IMR-90 (cell line): ENCODE results near the gene PCGF5. TPM values are rescaled to one million over a fixed set of nuclear protein-coding genes. Genes with fewer than 3 reads are reported as not detected.

Experiments
- ATAC-seq: fragments of 200-7000 bp; cut with Tn5 transposase; 2 replicates; pipeline ENCODE4 v1.9.1; 2020; ENCODE audit warnings: low read depth, mild to moderate bottlenecking, moderate library complexity
- BruUV-seq: library from RNA; stranded (reverse); fragments of 400-500 nt; replicated peaks from 2 replicates; lab custom pipeline; 2021; lab: Mats Ljungman, UMichigan
- CTCF ChIA-PET: fragments of 300-600 bp; formaldehyde crosslinking; extraction: SDS; loops from one replicate; lab custom pipeline; 2021; ENCODE audit warnings: antibody characterized with exemption; lab: Yijun Ruan, JAX
- POLR2A ChIA-PET: fragments of 300-600 bp; sonication (Branson Sonifier 250); formaldehyde crosslinking; loops from one replicate; lab custom pipeline; 2022; ENCODE audit warnings: antibody characterized with exemption; ENCODE audit not compliant: unreplicated experiment; lab: Charles Lee
- DNase-seq: peaks from one replicate; pipeline ENCODE4 v3.0.0; 2013
- H2AFZ ChIP-seq: replicated peaks from 2 replicates; pipeline ENCODE3; 2013; ENCODE audit warnings: low read length, mild to moderate bottlenecking; ENCODE audit not compliant: poor library complexity
- H2AK5ac ChIP-seq: 2 replicates; pipeline ENCODE4 v1.6.1; 2013; ENCODE audit warnings: low read depth, low read length, inconsistent platforms
- H2AK9ac ChIP-seq: replicated peaks from 2 replicates; pipeline ENCODE3; 2013; ENCODE audit warnings: mild to moderate bottlenecking, low read depth, low read length, moderate library complexity; ENCODE audit not compliant: poor library complexity
- H2BK120ac ChIP-seq: 2 replicates; pipeline ENCODE4 v1.6.1; 2013; ENCODE audit warnings: low read depth, low read length, inconsistent platforms
- H2BK15ac ChIP-seq: 3 replicates; pipeline ENCODE4 v1.6.1; 2013; ENCODE audit warnings: low read depth, low read length, inconsistent platforms
- H2BK20ac ChIP-seq: 2 replicates; pipeline ENCODE4 v1.6.1; 2013; ENCODE audit warnings: low read depth, mild to moderate bottlenecking, inconsistent platforms, low read length, moderate library complexity
- H2BK5ac ChIP-seq: 2 replicates; pipeline ENCODE4 v1.6.1; 2013; ENCODE audit warnings: mild to moderate bottlenecking, low read depth, low read length, inconsistent platforms; ENCODE audit not compliant: poor library complexity, severe bottlenecking
- H3K14ac ChIP-seq: replicated peaks from 2 replicates; pipeline ENCODE4 v1.6.1; 2013; ENCODE audit warnings: low read depth, low read length, inconsistent platforms
- H3K18ac ChIP-seq: 2 replicates; pipeline ENCODE4 v1.6.1; 2013; ENCODE audit warnings: low read depth, low read length, control low read depth
- H3K23ac ChIP-seq: 2 replicates; pipeline ENCODE4 v1.6.1; 2013; ENCODE audit warnings: low read depth, low read length, inconsistent platforms
- H3K27ac ChIP-seq: 2 replicates; pipeline ENCODE4 v1.5.1; 2013; ENCODE audit warnings: mild to moderate bottlenecking, control low read depth, low read length; ENCODE audit not compliant: insufficient read depth
- H3K27me3 ChIP-seq: 2 replicates; pipeline ENCODE4 v1.6.1; 2013; ENCODE audit warnings: low read length; ENCODE audit not compliant: control insufficient read depth, insufficient read depth
- H3K36me3 ChIP-seq: 2 replicates; pipeline ENCODE4 v1.6.1; 2013; ENCODE audit warnings: low read length, mixed read lengths; ENCODE audit not compliant: control insufficient read depth, insufficient read depth
- H3K4ac ChIP-seq: 2 replicates; pipeline ENCODE4 v1.6.1; 2013; ENCODE audit warnings: low read depth, low read length, inconsistent platforms
- H3K4me1 ChIP-seq: 2 replicates; pipeline ENCODE4 v1.6.1; 2013; ENCODE audit warnings: low read length, mixed read lengths; ENCODE audit not compliant: control insufficient read depth, insufficient read depth
- H3K4me2 ChIP-seq: 2 replicates; pipeline ENCODE4 v1.6.1; 2013; ENCODE audit warnings: low read depth, mild to moderate bottlenecking, control low read depth, low read length, moderate library complexity
- H3K4me3 ChIP-seq: 2 replicates; pipeline ENCODE4 v1.5.1; 2013; ENCODE audit warnings: low read depth, mild to moderate bottlenecking, control low read depth, low read length, moderate library complexity; ENCODE audit not compliant: insufficient read depth
- H3K56ac ChIP-seq: 2 replicates; pipeline ENCODE4 v1.6.1; 2013; ENCODE audit warnings: low read length, inconsistent platforms; ENCODE audit not compliant: insufficient read depth; ENCODE audit errors: extremely low read depth
- H3K79me1 ChIP-seq, 2 experiments: 2 replicates each; pipeline ENCODE4 v1.6.1; 2013; ENCODE audit warnings: low read length in 2 of 2, inconsistent platforms in 1 of 2, low read depth in 1 of 2
- H3K9ac ChIP-seq: 2 replicates; pipeline ENCODE4 v1.6.1; 2013; ENCODE audit warnings: low read depth, low read length, control low read depth
- H3K9me1 ChIP-seq: 2 replicates; pipeline ENCODE4 v1.6.1; 2013; ENCODE audit warnings: low read length, inconsistent platforms; ENCODE audit not compliant: insufficient read depth
- H3K9me3 ChIP-seq: 2 replicates; pipeline ENCODE4 v1.6.1; 2013; ENCODE audit warnings: low read length; ENCODE audit not compliant: control insufficient read depth, insufficient read depth
- H4K20me1 ChIP-seq: 2 replicates; pipeline ENCODE4 v1.6.1; 2013; ENCODE audit warnings: low read length, inconsistent platforms; ENCODE audit not compliant: insufficient read depth
- H4K5ac ChIP-seq: 2 replicates; pipeline ENCODE4 v1.6.1; 2013; ENCODE audit warnings: mild to moderate bottlenecking, low read depth, low read length, control low read depth
- H4K8ac ChIP-seq, 2 experiments: 2 replicates each; pipeline ENCODE4 v1.6.1; 2013; ENCODE audit warnings: low read depth in 2 of 2, low read length in 2 of 2, control low read depth in 1 of 2, inconsistent platforms in 1 of 2
- H4K91ac ChIP-seq: 2 replicates; pipeline ENCODE4 v1.6.1; 2013; ENCODE audit warnings: low read depth, low read length, inconsistent platforms; ENCODE audit not compliant: insufficient read depth
- BHLHE40 ChIP-seq: fragments of 150-350 bp; IDR thresholded peaks from 2 replicates; pipeline ENCODE4 v1.6.1; 2016; ENCODE audit warnings: mild to moderate bottlenecking, low read depth, low read length
- CEBPB ChIP-seq: IDR thresholded peaks from 2 replicates; pipeline ENCODE4 v1.6.1; 2012; ENCODE audit warnings: low read depth, low read length, improper control_type of control experiment
- CHD1 ChIP-seq: IDR thresholded peaks from 2 replicates; pipeline ENCODE4 v1.6.1; 2012; ENCODE audit warnings: low read depth, low read length, improper control_type of control experiment
- FOS ChIP-seq: fragments of 150-350 bp; IDR thresholded peaks from 2 replicates; pipeline ENCODE4 v1.6.1; 2016; ENCODE audit warnings: low read depth, low read length
- MAFK ChIP-seq: IDR thresholded peaks from 2 replicates; pipeline ENCODE4 v1.6.1; 2012; ENCODE audit warnings: low read depth, low read length, improper control_type of control experiment
- MAZ ChIP-seq: IDR thresholded peaks from 2 replicates; pipeline ENCODE4 v1.6.1; 2012; ENCODE audit warnings: low read depth, mild to moderate bottlenecking, low read length, improper control_type of control experiment, moderate library complexity, borderline replicate concordance
- MXI1 ChIP-seq: IDR thresholded peaks from 2 replicates; pipeline ENCODE4 v1.6.1; 2012; ENCODE audit warnings: low read depth, mild to moderate bottlenecking, low read length, moderate library complexity, borderline replicate concordance
- NFE2L2 ChIP-seq: fragments of 150-350 bp; IDR thresholded peaks from 2 replicates; pipeline ENCODE4 v1.6.1; 2016; ENCODE audit warnings: low read depth, mild to moderate bottlenecking, low read length
- POLR2A ChIP-seq: IDR thresholded peaks from 2 replicates; pipeline ENCODE4 v1.6.1; 2012; ENCODE audit warnings: mild to moderate bottlenecking, low read depth, low read length
- RAD21 ChIP-seq: IDR thresholded peaks from 2 replicates; pipeline ENCODE4 v1.6.1; 2012; ENCODE audit warnings: low read length, improper control_type of control experiment
- RCOR1 ChIP-seq: IDR thresholded peaks from 2 replicates; pipeline ENCODE4 v1.6.1; 2012; ENCODE audit warnings: mild to moderate bottlenecking, low read length, improper control_type of control experiment; ENCODE audit not compliant: insufficient replicate concordance
- RFX5 ChIP-seq: IDR thresholded peaks from 2 replicates; pipeline ENCODE4 v1.8.0; 2012; ENCODE audit warnings: low read depth, mild to moderate bottlenecking, low read length, moderate library complexity
- SMC3 ChIP-seq: fragments of 150-350 bp; IDR thresholded peaks from 2 replicates; pipeline ENCODE4 v1.6.1; 2016; ENCODE audit warnings: low read depth, mild to moderate bottlenecking, antibody characterized with exemption, low read length, moderate library complexity
- USF2 ChIP-seq: fragments of 150-350 bp; IDR thresholded peaks from 2 replicates; pipeline ENCODE4 v1.6.1; 2017; ENCODE audit warnings: mild to moderate bottlenecking, antibody characterized with exemption, low read length, low read depth
- WGBS, 2 experiments: methylation state at CpG; one replicate each; pipeline versions ENCODE4 v1.1.5 to v1.1.7; 2013; ENCODE audit warnings: missing lambda C conversion rate in 2 of 2; ENCODE audit not compliant: insufficient read length in 1 of 2; ENCODE audit errors: extremely low coverage in 2 of 2; 5-methylcytosine and 5-hydroxymethylcytosine counted together
- dilution Hi-C: fragments of 300-500 bp; cut with HindIII; formaldehyde crosslinking; loops from one replicate; pipeline ENCODE4 v1.14.3; 2018; ENCODE audit warnings: low sequenced_read_pairs; ENCODE audit not compliant: unreplicated experiment
- in situ Hi-C: fragments of 300-500 bp; cut with MboI; formaldehyde crosslinking; loops from 3 replicates; pipeline ENCODE4 v1.14.3; 2019; ENCODE audit warnings: low sequenced_read_pairs, inconsistent platforms, mixed read lengths
- intact Hi-C: fragments of 100-400 bp; cut with micrococcal nuclease; formaldehyde crosslinking; loops from 2 replicates; pipeline ENCODE4 v1.10.0; 2022
- polyA plus RNA-seq, 3 experiments: library from polyadenylated mRNA; depleted of rRNA; stranded (reverse); fragments of >200 nt; gene quantifications; 2 replicates each; pipeline ENCODE4 v1.2.3, GENCODE V29; 2012; ENCODE audit warnings: low replicate concordance in 1 of 3
- total RNA-seq: library from RNA; depleted of rRNA; stranded (reverse); fragments of >200 nt; gene quantifications from 2 replicates; pipeline ENCODE4 v1.2.3, GENCODE V29; 2012
- TF ChIP-seq, protein P1 (sequence below): fragments of 150-350 bp; IDR thresholded peaks from 2 replicates; pipeline ENCODE4 v1.6.1; 2016; ENCODE audit warnings: low read depth, mild to moderate bottlenecking, low read length, moderate library complexity, borderline replicate concordance
- TF ChIP-seq, protein P2 (sequence below): conservative IDR thresholded peaks from 2 replicates; pipeline ENCODE4 v1.5.1; 2012; ENCODE audit warnings: mild to moderate bottlenecking, low read depth, low read length, improper control_type of control experiment

The PCGF5 gene
- total and polyA plus RNA-seq, 2 of the 4 experiments (the other 2 are of a cell fraction) = 9.0 to 18.1 TPM

GRCh38 chr10:91227576-91227975, 7.1 kb downstream of the PCGF5 start:
- WGBS, 2 experiments = 83% methylated on average over 1 of the region's 1 CpG; no CpG with 5 or more reads in 1 of the 2 experiments
- no peaks in the 10 kb centered on the region for H3K9me3 ChIP-seq
- no peaks in the 10 kb centered on the region for H4K20me1 ChIP-seq
- H3K27me3 ChIP-seq = no peaks in the 10 kb centered on the region
- no peak overlapping the region for H2AFZ ChIP-seq
- H3K14ac ChIP-seq = no peak overlapping the region
- intact Hi-C loops = no loop called here
- peaks cover 27 to 39% of the 10 kb centered on the region in 2 experiments for H3K79me1 ChIP-seq
- no peak overlapping the region for H2BK5ac ChIP-seq
- no peak overlapping the region for H3K4me2 ChIP-seq
- no peak overlapping the region for H2AK5ac ChIP-seq
- no peak overlapping the region for H3K56ac ChIP-seq
- no peak overlapping the region for H3K23ac ChIP-seq
- no peak overlapping the region for H2BK20ac ChIP-seq
- no TSS peak for BruUV-seq
- no peak overlapping the region for H3K4ac ChIP-seq
- TF ChIP-seq MXI1 (no peak), BHLHE40 (no peak), MAFK (no peak), CEBPB (no peak), CHD1 (no peak), RCOR1 (no peak), MAZ (no peak), RFX5 (no peak), POLR2A (no peak), RAD21 (no peak), NFE2L2 (no peak), USF2 (no peak), SMC3 (no peak), FOS (no peak)
- TF ChIP-seq, protein P1, sequence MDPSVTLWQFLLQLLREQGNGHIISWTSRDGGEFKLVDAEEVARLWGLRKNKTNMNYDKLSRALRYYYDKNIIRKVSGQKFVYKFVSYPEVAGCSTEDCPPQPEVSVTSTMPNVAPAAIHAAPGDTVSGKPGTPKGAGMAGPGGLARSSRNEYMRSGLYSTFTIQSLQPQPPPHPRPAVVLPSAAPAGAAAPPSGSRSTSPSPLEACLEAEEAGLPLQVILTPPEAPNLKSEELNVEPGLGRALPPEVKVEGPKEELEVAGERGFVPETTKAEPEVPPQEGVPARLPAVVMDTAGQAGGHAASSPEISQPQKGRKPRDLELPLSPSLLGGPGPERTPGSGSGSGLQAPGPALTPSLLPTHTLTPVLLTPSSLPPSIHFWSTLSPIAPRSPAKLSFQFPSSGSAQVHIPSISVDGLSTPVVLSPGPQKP = no peak
- TF ChIP-seq, protein P2, sequence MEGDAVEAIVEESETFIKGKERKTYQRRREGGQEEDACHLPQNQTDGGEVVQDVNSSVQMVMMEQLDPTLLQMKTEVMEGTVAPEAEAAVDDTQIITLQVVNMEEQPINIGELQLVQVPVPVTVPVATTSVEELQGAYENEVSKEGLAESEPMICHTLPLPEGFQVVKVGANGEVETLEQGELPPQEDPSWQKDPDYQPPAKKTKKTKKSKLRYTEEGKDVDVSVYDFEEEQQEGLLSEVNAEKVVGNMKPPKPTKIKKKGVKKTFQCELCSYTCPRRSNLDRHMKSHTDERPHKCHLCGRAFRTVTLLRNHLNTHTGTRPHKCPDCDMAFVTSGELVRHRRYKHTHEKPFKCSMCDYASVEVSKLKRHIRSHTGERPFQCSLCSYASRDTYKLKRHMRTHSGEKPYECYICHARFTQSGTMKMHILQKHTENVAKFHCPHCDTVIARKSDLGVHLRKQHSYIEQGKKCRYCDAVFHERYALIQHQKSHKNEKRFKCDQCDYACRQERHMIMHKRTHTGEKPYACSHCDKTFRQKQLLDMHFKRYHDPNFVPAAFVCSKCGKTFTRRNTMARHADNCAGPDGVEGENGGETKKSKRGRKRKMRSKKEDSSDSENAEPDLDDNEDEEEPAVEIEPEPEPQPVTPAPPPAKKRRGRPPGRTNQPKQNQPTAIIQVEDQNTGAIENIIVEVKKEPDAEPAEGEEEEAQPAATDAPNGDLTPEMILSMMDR = no peak
- no peak for ATAC-seq
- H2AK9ac ChIP-seq = no peak overlapping the region
- peaks cover 4% of the 10 kb centered on the region; the same call in 1 of the 2 replicates for H3K36me3 ChIP-seq
- H2BK15ac ChIP-seq = no peak overlapping the region
- no peak overlapping the region for H3K18ac ChIP-seq
- no peak overlapping the region for H4K5ac ChIP-seq
- no peaks in the 10 kb centered on the region for H3K4me1 ChIP-seq
- no peak overlapping the region for H4K8ac ChIP-seq
- no peak overlapping the region for H3K27ac ChIP-seq
- dilution Hi-C loops = no loop called here
- H4K91ac ChIP-seq = no peak overlapping the region
- H3K9me1 ChIP-seq = 0 out of 2 replicates have a peak, but pooled peaks cover 4% of the 10 kb centered on the region
- in situ Hi-C loops = no loop called here
- no peak overlapping the region for H3K4me3 ChIP-seq
- POLR2A ChIA-PET = no interaction called here
- CTCF ChIA-PET = interaction anchor here (0.6 kb wide), 1 partner anchor 11 kb away, joined by 7 read pairs; no protein-coding TSS in a partner anchor
- no peak overlapping the region for H2BK120ac ChIP-seq
- H3K9ac ChIP-seq = no peak overlapping the region
- DNase-seq = no peak
